ENCODE measurements around the gene GPR180. TPM values are rescaled to one million over a fixed set of nuclear protein-coding genes. Genes with fewer than 3 reads are reported as not detected.

The GPR180 gene
- 9.8 and 22.5 TPM in 2 replicates for total RNA-seq

DNA sequence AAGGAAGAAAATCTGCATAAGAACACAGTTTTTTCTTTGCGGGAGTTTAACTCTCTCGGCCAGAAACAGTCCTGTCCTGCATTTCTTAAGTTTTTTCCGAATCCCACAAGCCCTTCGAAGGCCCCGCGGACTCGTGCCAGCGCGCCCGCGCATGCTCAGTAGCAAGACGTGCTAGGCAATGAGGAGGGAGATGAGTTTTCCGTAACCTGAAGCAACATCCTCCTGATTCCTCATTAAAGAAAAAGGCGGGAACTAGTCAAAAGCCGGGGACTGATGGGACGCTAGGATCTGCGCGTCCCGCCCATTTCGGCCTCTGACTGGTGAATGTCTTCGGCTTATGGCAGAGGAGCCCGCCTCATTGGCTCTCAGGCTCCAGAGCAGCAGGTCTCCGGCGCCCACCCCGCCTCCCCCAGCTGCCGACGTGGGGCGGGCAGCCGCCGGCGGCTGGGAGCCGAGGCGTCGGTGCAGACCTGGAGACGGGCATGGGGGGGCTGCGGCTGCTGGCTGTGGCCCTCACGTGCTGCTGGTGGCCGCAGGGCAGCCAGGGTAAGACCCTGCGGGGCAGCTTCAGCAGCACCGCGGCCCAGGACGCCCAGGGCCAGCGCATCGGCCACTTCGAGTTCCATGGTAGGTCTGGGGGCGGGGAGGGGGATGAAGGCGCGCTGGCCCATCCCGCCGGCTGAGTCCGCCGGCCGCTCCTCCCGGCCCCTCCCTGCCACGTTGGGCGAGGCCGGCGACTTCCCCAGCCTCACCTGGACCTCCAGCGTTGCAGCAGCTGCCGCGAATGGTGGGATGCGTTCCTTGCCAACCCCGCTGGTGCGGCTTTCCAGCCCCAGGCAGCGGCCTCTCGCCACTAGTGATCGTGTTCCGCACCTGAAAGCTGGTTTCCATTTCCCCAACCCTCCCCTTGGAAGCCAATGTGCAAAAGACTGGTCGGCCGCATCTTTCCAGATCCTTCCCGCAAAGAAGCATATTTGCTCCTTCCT, at the start of gene GPR180:
Gene GPR180 (plus strand): TSS at position 412 of the 986 bp plus-strand sequence. CDS start 71 bp downstream, at position 483.

DNA sequence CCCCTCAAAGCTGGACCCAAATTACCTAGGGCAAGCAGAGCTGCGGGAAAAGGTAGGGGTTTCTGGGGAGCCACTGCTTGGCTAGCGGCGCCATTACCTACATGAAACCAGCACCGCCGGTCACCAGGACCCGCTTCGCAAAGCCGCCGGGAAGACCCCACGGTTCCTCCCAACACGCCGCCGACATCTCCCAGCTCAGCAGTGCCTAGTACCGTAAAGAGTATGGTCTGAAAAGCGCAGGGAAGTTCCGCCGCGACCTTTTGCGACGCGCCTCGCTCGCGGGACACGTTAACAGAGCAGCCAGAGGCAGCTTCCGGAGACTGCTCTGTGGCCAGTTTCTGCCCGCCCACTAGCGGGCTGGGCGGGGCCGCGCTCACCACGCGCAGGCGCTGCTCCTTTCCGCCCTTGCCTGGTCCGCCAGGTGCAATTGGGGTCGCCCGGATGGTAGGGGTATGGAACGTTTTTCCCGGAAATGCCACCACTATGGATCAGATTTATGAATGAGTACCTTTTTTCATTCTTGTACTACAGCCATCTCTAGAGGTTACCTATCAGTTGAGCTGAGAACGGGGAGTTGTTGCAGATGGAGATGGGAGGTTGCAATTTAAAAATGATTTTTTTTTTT, 5.6 kb upstream of the GPR180 start, which contains the start of gene TGDS:
Gene TGDS (minus strand): TSS at position 203 of the 625 bp plus-strand sequence. CDS start 16 bp downstream, at position 187.

Small RNAs within 50 kb of the gene (small RNA-seq; reads per million reads assigned to genes)
- gene RNA5SP36 (ENCODE audit: low replicate concordance), result not detected

Other genes starting within 250 kb of the GPR180 start
- gene DCT, start 122.2 kb upstream of the GPR180 start, total RNA-seq, result not detected in 2 replicates
- 17.5 and 20.6 TPM in 2 replicates for gene TGDS, start 5.7 kb upstream of the GPR180 start, total RNA-seq
- not detected in 2 replicates for gene SOX21, start 110.7 kb downstream of the GPR180 start, total RNA-seq